Chondrocyte (in vitro differentiated cells): Measurements from ENCODE around the gene ADCY5. TPM values are rescaled to one million over a fixed set of nuclear protein-coding genes. Genes with fewer than 3 reads are reported as not detected.
A peak's percentile ranks its signal among the peaks of the same experiment; 100 is the strongest.

Experiments used
- DNase-seq: peaks from one replicate; pipeline ENCODE4 v3.0.0; 2021; ENCODE audit warnings: mixed read lengths, low spot score
- H3K27ac Mint-ChIP-seq: one replicate; pipeline ENCODE4 v1.8.0; 2021; ENCODE audit warnings: mild to moderate bottlenecking, moderate library complexity, mixed read lengths; ENCODE audit not compliant: unreplicated experiment
- H3K27me3 Mint-ChIP-seq: 2 replicates; pipeline ENCODE4 v1.8.0; 2021; ENCODE audit warnings: low read depth, mixed read lengths
- H3K36me3 Mint-ChIP-seq: 2 replicates; pipeline ENCODE4 v1.8.0; 2021; ENCODE audit warnings: low read depth, mixed read lengths
- H3K4me1 Mint-ChIP-seq: 2 replicates; pipeline ENCODE4 v1.8.0; 2021; ENCODE audit warnings: low read depth, mild to moderate bottlenecking, mixed read lengths
- H3K4me3 Mint-ChIP-seq: one replicate; pipeline ENCODE4 v1.8.0; 2021; ENCODE audit warnings: mild to moderate bottlenecking, moderate library complexity, mixed read lengths; ENCODE audit not compliant: unreplicated experiment
- H3K9me3 Mint-ChIP-seq: 2 replicates; pipeline ENCODE4 v1.8.0; 2021; ENCODE audit warnings: low read depth, mixed read lengths
- CTCF ChIP-seq: fragments of 200-600 bp; sonication (generic); IDR thresholded peaks from 2 replicates; pipeline ENCODE4 v1.5.0; 2021; ENCODE audit warnings: antibody characterized with exemption, mild to moderate bottlenecking, moderate library complexity
- total RNA-seq: library from RNA; stranded (reverse); gene quantifications from 3 replicates; pipeline ENCODE4 v1.2.1, GENCODE V29; 2021

Gene ADCY5
- total RNA-seq, 1 donor from 2014 or later: 8.0 TPM

GRCh38 chr3:123445702-123446101 lies 3.2 kb downstream of the ADCY5 start:
- H3K27ac Mint-ChIP-seq: no peak overlapping the region

DNA sequence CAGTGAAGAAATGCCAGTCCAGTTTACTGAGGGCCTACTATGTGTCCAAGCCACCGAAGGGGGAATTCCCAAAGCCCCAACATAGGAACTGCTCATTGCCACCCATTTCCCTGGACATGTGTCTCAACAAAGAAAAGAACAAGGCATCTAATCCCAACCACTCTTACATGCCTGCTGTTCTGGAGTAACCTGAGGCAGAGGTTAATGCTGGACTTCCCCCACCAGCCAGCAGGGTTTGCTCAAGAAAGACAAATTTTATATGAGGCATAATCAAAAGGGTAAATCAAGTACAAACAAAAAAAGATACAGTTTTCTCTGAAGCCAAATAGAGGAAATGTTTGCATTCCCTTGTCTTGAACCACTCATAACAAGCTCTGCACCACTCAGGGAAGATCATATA lies 4.1 kb downstream of the ADCY5 start:
- no peak overlapping the region for H3K4me3 Mint-ChIP-seq
- TF ChIP-seq CTCF: peak; percentile 42
- H3K27me3 Mint-ChIP-seq: peaks cover 32% of the 10 kb centered on the region
- peaks cover 28% of the 10 kb centered on the region for H3K4me1 Mint-ChIP-seq
- no peak for DNase-seq
- H3K36me3 Mint-ChIP-seq: no peaks in the 10 kb centered on the region
- H3K27ac Mint-ChIP-seq: no peak overlapping the region
- no peaks in the 10 kb centered on the region for H3K9me3 Mint-ChIP-seq

More at GRCh38 chr3:123445702-123446101, 3.2 kb downstream of the ADCY5 start:
- Mint-ChIP-seq H3K27me3 (peaks cover 25% of the 10 kb centered on the region), H3K36me3 (no peaks in the 10 kb centered on the region), H3K4me1 (peaks cover 28% of the 10 kb centered on the region), H3K9me3 (no peaks in the 10 kb centered on the region), H3K4me3 (peak overlapping the region; percentile 32)
- DNase-seq: no peak
- TF ChIP-seq CTCF: no peak

- no peak overlapping the region for H3K27ac Mint-ChIP-seq
- peaks cover 28% of the 10 kb centered on the region for H3K4me1 Mint-ChIP-seq
- no peaks in the 10 kb centered on the region for H3K36me3 Mint-ChIP-seq
- no peaks in the 10 kb centered on the region for H3K9me3 Mint-ChIP-seq
- H3K4me3 Mint-ChIP-seq: no peak overlapping the region
- TF ChIP-seq CTCF: no peak
- peaks cover 36% of the 10 kb centered on the region for H3K27me3 Mint-ChIP-seq
- no peak for DNase-seq
Observed at GRCh38 chr3:123444023-123444422, 4.9 kb downstream of the ADCY5 start.

- Mint-ChIP-seq H3K27me3 (peaks cover 38% of the 10 kb centered on the region), H3K4me3 (no peak overlapping the region), H3K36me3 (no peaks in the 10 kb centered on the region), H3K27ac (no peak overlapping the region), H3K4me1 (peaks cover 28% of the 10 kb centered on the region), H3K9me3 (no peaks in the 10 kb centered on the region)
- no peak for TF ChIP-seq CTCF
- no peak for DNase-seq
Observed at GRCh38 chr3:123442908-123443307, 6.0 kb downstream of the ADCY5 start.

GRCh38 chr3:123442125-123442524 lies 6.8 kb downstream of the ADCY5 start:
- peaks cover 28% of the 10 kb centered on the region for H3K4me1 Mint-ChIP-seq
- H3K27me3 Mint-ChIP-seq: peaks cover 45% of the 10 kb centered on the region
- no peak for TF ChIP-seq CTCF
- H3K27ac Mint-ChIP-seq: no peak overlapping the region
- no peak for DNase-seq
- H3K36me3 Mint-ChIP-seq: no peaks in the 10 kb centered on the region
- no peak overlapping the region for H3K4me3 Mint-ChIP-seq
- H3K9me3 Mint-ChIP-seq: no peaks in the 10 kb centered on the region
